GM21723 (cell line): Measurements from ENCODE around the gene SLIRP.
"Not testable (repeated sequence)": the region's sequence is repeated elsewhere in the genome, so short reads cannot be mapped to it uniquely, and the experiment has no call there.

Experiments used
- ATAC-seq: cut with Tn5 transposase; IDR thresholded peaks from one replicate; pipeline ENCODE4 v1.9.1; 2021; ENCODE audit warnings: mild to moderate bottlenecking, moderate library complexity; ENCODE audit not compliant: unreplicated experiment

SLIRP gene

GRCh38 chr14:77738559-77739250 is 30.8 kb downstream of the SLIRP start:
- no peak for ATAC-seq

GRCh38 chr14:77741438-77741837 is 33.5 kb downstream of the SLIRP start:
- ATAC-seq, result no peak

GRCh38 chr14:77746064-77746702 is 38.3 kb downstream of the SLIRP start:
- ATAC-seq, result no peak

- ATAC-seq, result not testable (repeated sequence)
Measured at GRCh38 chr14:77747425-77747824, 39.5 kb downstream of the SLIRP start.

- no peak for ATAC-seq
Measured at GRCh38 chr14:77752266-77752665, 44.4 kb downstream of the SLIRP start.

- ATAC-seq, result no peak
Measured at GRCh38 chr14:77752799-77753516, 45.1 kb downstream of the SLIRP start.

- peak; percentile 93 for ATAC-seq
Measured at GRCh38 chr14:77760381-77761204, 52.7 kb downstream of the SLIRP start, which contains the start of gene SNW1. Gene SNW1 (minus strand): TSS chr14:77761156. CDS start chr14:77761127, 29 bp downstream.

- peak; percentile 34 for ATAC-seq
Measured at GRCh38 chr14:77761205-77761931, 53.5 kb downstream of the SLIRP start.

GRCh38 chr14:77763316-77763715 is 55.4 kb downstream of the SLIRP start:
- no peak for ATAC-seq

- no peak for ATAC-seq
Measured at GRCh38 chr14:77763978-77764377, 56.1 kb downstream of the SLIRP start.
